Stimulated activated CD4-positive, alpha-beta T cell treated with anti-CD3 and anti-CD28 coated beads, TNF-alpha, amount 100 ng/mL, for 4 hours (primary cell): ENCODE results near the gene ZNF862.
"Not testable (repeated sequence)": the region's sequence is repeated elsewhere in the genome, so short reads cannot be mapped to it uniquely, and the experiment has no call there.

Experiments used
- DNase-seq, 3 experiments: peaks; one replicate each; pipeline ENCODE4 v3.0.0-alpha.2; 2020; ENCODE audit warnings: low read depth in 3 of 3

Gene ZNF862

DNA sequence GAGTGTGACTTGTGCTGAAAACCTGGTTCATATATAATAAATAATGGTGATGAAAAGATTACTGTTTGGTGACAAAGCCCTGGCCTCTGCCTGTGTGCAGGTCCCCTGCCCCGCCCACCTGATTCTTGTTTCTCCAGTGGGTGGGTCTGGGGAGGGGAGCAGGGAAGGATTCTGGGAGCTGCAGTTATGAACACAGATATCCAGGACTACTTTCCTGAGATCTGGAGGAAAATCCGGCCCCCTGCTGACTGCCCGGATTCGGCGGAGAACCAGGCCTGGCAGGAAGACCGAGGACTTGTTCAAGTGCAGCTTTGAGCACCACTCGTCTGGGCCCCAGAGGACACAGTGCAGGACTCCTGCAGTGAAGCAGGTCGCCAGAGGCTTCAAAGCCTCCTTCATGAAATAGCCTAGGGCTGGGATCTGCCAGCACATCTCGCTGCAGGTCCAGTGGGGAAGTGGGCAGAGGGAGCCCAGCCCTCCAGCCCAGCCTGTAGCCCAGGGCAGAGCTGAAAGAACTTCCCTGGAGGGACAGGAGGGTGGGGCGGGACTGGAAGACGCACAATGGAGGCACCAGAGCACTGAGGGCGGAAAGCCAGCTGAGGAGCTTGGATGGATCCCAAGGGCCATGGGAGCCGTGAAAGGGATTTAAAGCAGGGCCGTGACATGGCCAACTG is 42.6 kb downstream of the ZNF862 start:
- DNase-seq: no peak

- no peak for DNase-seq
Observed at GRCh38 chr7:149881328-149882247, 43.4 kb downstream of the ZNF862 start.

- no peak for DNase-seq
Observed at GRCh38 chr7:149882248-149883047, 44.3 kb downstream of the ZNF862 start.

DNA sequence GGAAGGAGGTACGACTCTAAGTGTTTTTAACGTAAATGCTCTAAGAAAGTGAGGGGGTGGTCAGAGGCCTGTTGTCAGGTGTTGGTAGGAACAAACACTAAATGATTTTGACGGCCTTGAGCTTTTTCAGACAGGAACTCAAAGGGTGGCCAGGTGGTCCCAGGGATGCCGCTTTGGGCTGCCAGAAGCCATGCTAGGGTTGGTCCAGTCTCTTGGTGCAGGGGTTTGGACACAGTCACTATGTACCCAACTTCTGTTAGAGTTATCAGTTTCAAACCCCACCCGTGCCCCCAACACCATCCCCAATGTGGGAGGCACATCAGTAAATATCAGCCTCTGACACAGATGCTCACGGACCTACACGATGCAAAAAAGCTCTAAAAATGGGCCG is 44.9 kb downstream of the ZNF862 start:
- no peak for DNase-seq

DNA sequence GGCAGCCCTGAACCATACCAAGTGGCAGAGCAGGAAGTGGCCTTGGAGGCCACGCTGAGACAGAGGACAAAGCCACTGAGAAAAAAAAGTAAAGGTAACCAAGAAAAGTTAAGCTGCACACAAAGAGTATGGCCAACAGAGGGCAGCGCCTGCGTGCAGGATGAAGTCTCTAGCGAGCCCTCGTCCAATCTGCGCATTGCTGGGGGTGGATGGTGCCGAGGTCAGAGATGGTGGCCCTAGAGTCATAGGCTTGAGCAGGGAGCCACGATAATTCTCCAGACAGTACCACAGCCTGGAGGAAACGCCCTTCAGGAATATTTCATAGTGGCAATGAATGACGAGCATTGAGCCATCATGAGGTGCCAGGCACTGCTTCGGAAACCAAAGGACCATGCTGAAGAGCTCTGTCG is 45.3 kb downstream of the ZNF862 start:
- DNase-seq: no peak

GRCh38 chr7:149884016-149884415 is 45.8 kb downstream of the ZNF862 start:
- DNase-seq: no peak

DNA sequence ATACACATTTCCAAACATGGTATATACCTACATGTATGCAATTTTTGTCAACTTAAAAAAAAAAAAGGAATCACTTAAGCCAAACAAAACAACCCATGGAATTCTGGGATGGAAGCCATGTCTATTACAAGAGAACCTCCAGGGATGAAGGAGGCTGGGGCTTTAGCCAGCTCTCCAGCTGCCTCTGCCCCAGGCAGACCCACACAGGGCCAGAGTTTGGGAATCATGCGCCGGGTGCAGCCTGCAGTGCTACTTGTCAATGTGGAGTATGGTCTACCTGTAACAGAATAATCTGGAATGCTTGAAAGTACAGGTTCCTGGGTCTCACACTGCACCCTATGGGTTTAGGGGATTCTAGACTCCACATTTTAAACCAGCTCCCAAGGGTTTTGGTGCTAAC is 46.4 kb downstream of the ZNF862 start:
- no peak for DNase-seq

DNA sequence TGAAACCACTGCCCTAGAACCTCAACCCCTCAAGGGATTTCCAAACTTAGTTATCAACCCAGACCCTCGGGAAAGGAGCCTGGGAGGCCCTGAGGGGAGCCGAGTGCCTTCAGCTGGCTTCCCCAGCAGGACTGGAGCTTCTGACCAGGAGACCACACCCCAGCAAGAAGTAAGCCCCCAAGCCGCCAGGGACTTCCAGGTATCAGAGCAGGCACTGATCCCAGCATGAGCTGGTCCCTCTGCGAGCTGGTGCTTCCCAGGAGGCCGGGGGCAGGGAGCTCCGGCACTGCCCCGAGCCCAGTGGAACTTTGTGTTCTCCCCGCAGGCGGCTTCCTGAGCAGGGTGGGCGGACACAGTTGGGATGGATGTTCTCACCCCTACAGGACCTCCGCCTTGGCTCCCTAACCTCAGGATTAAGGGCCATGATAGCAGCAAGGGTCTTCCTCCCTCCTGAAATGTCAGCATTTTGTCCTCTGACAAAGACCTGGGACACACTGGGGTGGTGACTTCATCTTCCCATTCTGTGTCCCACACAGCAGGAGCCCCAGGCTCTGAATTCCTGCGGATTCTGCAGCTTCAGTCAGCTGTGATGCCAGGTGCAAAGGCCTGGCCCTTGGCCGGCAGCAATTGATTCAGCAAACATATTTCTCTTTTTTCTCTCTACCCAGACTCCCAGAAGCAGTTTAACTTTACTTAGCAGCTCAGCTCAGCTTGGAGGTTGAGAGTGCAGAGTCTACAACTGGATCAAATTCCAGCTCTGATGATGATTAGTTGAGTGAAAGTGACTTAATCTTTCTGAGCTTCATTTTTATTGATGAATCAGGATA is 47.2 kb downstream of the ZNF862 start:
- DNase-seq: no peak

GRCh38 chr7:149886018-149886415 is 47.8 kb downstream of the ZNF862 start:
- DNase-seq: no peak

GRCh38 chr7:149887311-149887710 is 49.1 kb downstream of the ZNF862 start:
- no peak for DNase-seq

GRCh38 chr7:149890715-149891114 is 52.5 kb downstream of the ZNF862 start:
- not testable (repeated sequence) for DNase-seq

GRCh38 chr7:149894957-149895356 is 56.8 kb downstream of the ZNF862 start:
- not testable (repeated sequence) for DNase-seq

GRCh38 chr7:149907776-149908376 is 69.7 kb downstream of the ZNF862 start:
- not testable (repeated sequence) for DNase-seq

DNA sequence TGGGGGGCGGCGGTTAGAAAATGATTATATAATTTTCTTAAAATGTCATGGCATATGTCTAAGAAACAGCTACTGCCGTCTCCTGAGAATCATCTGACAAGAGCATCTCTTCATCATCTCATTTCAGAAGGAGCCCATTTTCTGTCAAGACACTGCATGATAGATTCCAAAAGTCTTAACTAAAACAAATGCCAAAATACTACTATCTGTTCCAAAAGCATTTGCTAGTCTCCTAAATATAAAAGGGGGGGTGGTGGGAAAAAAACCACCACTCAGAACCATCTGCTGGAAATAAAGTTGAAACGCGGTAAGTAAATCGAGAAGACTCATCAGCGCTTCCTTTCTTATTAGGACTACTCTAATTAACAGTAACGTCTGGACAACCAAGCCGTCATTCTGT is 72.0 kb downstream of the ZNF862 start:
- DNase-seq: not testable (repeated sequence)

DNA sequence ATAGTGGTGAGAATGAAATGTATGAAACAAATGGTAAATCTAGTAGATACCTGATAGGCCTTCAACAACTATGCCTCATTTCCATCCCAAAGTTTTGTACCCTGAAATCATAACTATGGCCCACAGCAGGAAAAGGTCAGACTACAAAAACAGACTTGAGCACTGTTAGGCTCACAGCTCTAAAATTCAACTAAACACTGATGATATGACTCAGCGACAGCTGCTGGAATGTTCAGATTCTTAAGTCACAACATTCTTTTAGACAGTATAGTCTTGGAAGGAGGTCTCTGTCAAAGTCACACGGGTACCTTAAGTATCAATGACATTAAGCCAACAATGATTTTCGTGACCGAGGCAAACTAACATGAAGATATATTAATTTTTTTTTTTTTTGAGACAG is 74.0 kb downstream of the ZNF862 start:
- DNase-seq: not testable (repeated sequence)
